Trophoblast cell (in vitro differentiated cells and primary cell): ENCODE data around the gene IZUMO2.

Experiments
- DNase-seq, 2 donors: peaks; one replicate each; pipeline ENCODE4 v3.0.0-alpha.2; 2016
- H2AFZ ChIP-seq: 2 replicates; pipeline ENCODE4 v1.6.1; 2013; ENCODE audit warnings: low read length, moderate library complexity, mild to moderate bottlenecking; ENCODE audit not compliant: insufficient read depth, poor library complexity
- H2AK5ac ChIP-seq: 2 replicates; pipeline ENCODE4 v1.6.1; 2013; ENCODE audit warnings: mild to moderate bottlenecking, low read length
- H2BK120ac ChIP-seq: 2 replicates; pipeline ENCODE4 v1.6.1; 2013; ENCODE audit warnings: low read length, mild to moderate bottlenecking, moderate library complexity; ENCODE audit not compliant: insufficient read depth, poor library complexity
- H2BK12ac ChIP-seq: 2 replicates; pipeline ENCODE4 v1.6.1; 2013; ENCODE audit warnings: mild to moderate bottlenecking, low read length, moderate library complexity
- H2BK5ac ChIP-seq: 2 replicates; pipeline ENCODE4 v1.6.1; 2013; ENCODE audit warnings: low read length, low read depth, moderate library complexity, mild to moderate bottlenecking; ENCODE audit not compliant: poor library complexity
- H3K14ac ChIP-seq: 2 replicates; pipeline ENCODE4 v1.6.1; 2013; ENCODE audit warnings: mild to moderate bottlenecking, low read length
- H3K18ac ChIP-seq: 2 replicates; pipeline ENCODE4 v1.6.1; 2013; ENCODE audit warnings: mild to moderate bottlenecking, low read length
- H3K23ac ChIP-seq: 2 replicates; pipeline ENCODE4 v1.6.1; 2013; ENCODE audit warnings: low read length
- H3K27ac ChIP-seq: 2 replicates; pipeline ENCODE4 v1.5.1; 2013; ENCODE audit warnings: low read depth, mild to moderate bottlenecking, inconsistent platforms, low read length, moderate library complexity
- H3K27me3 ChIP-seq: 2 replicates; pipeline ENCODE4 v1.6.1; 2013; ENCODE audit warnings: inconsistent platforms, mild to moderate bottlenecking, low read length, moderate library complexity; ENCODE audit not compliant: insufficient read depth
- H3K36me3 ChIP-seq, 2 experiments: 1 replicate in 1 of 2; 2 replicates in 1 of 2; pipeline ENCODE4 v1.6.1; 2013; ENCODE audit warnings: low read length in 2 of 2, mild to moderate bottlenecking in 2 of 2, moderate library complexity in 1 of 2; ENCODE audit not compliant: insufficient read depth in 2 of 2, control insufficient read depth in 1 of 2
- H3K4ac ChIP-seq: 2 replicates; pipeline ENCODE4 v1.6.1; 2013; ENCODE audit warnings: low read depth, mild to moderate bottlenecking, low read length, moderate library complexity
- H3K4me1 ChIP-seq, 2 experiments: 1 replicate in 1 of 2; 2 replicates in 1 of 2; pipeline ENCODE4 v1.6.1; 2013; ENCODE audit warnings: low read length in 2 of 2, mild to moderate bottlenecking in 2 of 2, moderate library complexity in 1 of 2; ENCODE audit not compliant: insufficient read depth in 2 of 2, control insufficient read depth in 1 of 2
- H3K4me2 ChIP-seq: 2 replicates; pipeline ENCODE4 v1.6.1; 2013; ENCODE audit warnings: inconsistent platforms, mild to moderate bottlenecking, low read length, moderate library complexity
- H3K4me3 ChIP-seq: 2 replicates; pipeline ENCODE4 v1.5.1; 2013; ENCODE audit warnings: mild to moderate bottlenecking, low read depth, low read length, inconsistent platforms
- H3K79me1 ChIP-seq: one replicate; pipeline ENCODE4 v1.6.1; 2013; ENCODE audit warnings: low read length
- H3K79me2 ChIP-seq: 2 replicates; pipeline ENCODE4 v1.6.1; 2013; ENCODE audit warnings: low read length, mild to moderate bottlenecking; ENCODE audit not compliant: control insufficient read depth, insufficient read depth, poor library complexity
- H3K9ac ChIP-seq: 2 replicates; pipeline ENCODE4 v1.6.1; 2013; ENCODE audit warnings: mild to moderate bottlenecking, low read length
- H3K9me3 ChIP-seq: 2 replicates; pipeline ENCODE4 v1.6.1; 2013; ENCODE audit warnings: low read depth, mild to moderate bottlenecking, control low read depth, inconsistent platforms, low read length; ENCODE audit not compliant: insufficient read depth
- H4K12ac ChIP-seq: 2 replicates; pipeline ENCODE4 v1.6.1; 2013; ENCODE audit warnings: low read depth, mild to moderate bottlenecking, low read length, moderate library complexity
- H4K8ac ChIP-seq: 2 replicates; pipeline ENCODE4 v1.6.1; 2013; ENCODE audit warnings: low read depth, mild to moderate bottlenecking, low read length, moderate library complexity
- H4K91ac ChIP-seq: one replicate; pipeline ENCODE4 v1.6.1; 2013; ENCODE audit warnings: low read depth, mild to moderate bottlenecking, low read length, moderate library complexity
- WGBS: extraction: QIAGEN DNeasy Blood & Tissue Kit; methylation state at CpG from one replicate; pipeline ENCODE4 v1.1.7; 2013; ENCODE audit warnings: missing lambda C conversion rate; ENCODE audit not compliant: insufficient read length, insufficient coverage; ENCODE audit errors: extremely low coverage; 5-methylcytosine and 5-hydroxymethylcytosine counted together

Gene IZUMO2

DNA sequence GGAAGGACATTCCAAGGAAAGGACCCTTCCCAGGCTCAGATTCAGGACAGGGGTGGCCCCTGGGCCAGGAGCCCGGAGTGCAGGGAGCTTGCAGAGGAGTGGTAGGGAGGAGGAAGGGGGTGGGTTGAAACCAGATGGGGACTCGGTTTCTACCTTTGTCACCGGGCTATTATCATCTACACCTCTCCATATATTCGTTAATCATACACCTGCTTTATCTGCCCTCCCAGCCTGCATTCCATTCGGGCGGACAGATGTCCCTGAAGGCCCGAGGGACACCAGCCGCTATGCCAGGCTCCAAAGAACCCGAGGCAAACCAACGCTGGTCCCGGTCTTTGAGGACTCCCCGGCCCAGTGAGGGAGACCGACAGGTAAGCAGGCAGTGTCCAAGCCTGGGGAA, 24.9 kb upstream of the IZUMO2 start:
- no peaks in the 10 kb centered on the region for H3K36me3 ChIP-seq

DNA sequence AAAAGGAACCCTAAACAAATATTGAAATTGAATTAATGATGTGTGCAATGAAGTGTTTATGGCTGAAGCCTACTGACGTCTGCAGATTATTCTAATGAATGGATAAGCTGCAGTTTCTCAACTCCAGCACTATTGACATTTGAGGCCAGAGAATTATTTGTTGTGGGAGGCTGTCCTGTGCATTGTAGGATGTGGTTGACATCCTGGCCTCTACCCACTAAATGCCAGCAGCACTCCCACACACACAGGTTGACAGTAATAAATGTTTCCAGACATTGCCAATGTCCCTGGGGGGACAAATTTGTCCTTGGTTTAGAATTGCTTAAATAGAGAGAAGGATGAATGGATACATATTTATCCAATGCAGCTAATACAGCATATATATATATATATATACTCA, 21.1 kb upstream of the IZUMO2 start:
- Histone ChIP-seq H3K23ac (no peak overlapping the region), H3K9me3 (no peaks in the 10 kb centered on the region), H3K27me3 (no peaks in the 10 kb centered on the region), H3K79me1 (no peaks in the 10 kb centered on the region), H4K91ac (no peak overlapping the region), H3K36me3 (no peaks in the 10 kb centered on the region), H4K8ac (no peak overlapping the region), H3K4me3 (no peak overlapping the region), H3K4me1 (no peaks in the 10 kb centered on the region), H2BK120ac (no peak overlapping the region), H2BK12ac (no peak overlapping the region), H3K9ac (no peak overlapping the region), H3K79me2 (no peaks in the 10 kb centered on the region), H3K4me2 (no peak overlapping the region), H3K4ac (no peak overlapping the region), H3K18ac (no peak overlapping the region), H4K12ac (no peak overlapping the region), H3K27ac (no peak overlapping the region), H2BK5ac (no peak overlapping the region), H3K14ac (no peak overlapping the region), H2AFZ (no peak overlapping the region), H2AK5ac (no peak overlapping the region)
- DNase-seq, result no peak
- WGBS, result no CpG with 5 or more reads among the region's 1 CpG

More for the DNA sequence above, 24.9 kb upstream of the IZUMO2 start:
- Histone ChIP-seq H3K9me3 (peaks cover under 1% of the 10 kb centered on the region), H4K12ac (no peak overlapping the region), H3K9ac (no peak overlapping the region), H3K79me2 (no peaks in the 10 kb centered on the region), H2AK5ac (no peak overlapping the region), H3K4me1 (no peaks in the 10 kb centered on the region), H4K91ac (no peak overlapping the region), H2BK5ac (no peak overlapping the region), H3K79me1 (no peaks in the 10 kb centered on the region), H3K4me3 (no peak overlapping the region), H3K27me3 (no peaks in the 10 kb centered on the region), H2BK12ac (no peak overlapping the region), H3K14ac (no peak overlapping the region), H3K4me2 (no peak overlapping the region), H3K18ac (no peak overlapping the region), H3K4ac (no peak overlapping the region), H2AFZ (no peak overlapping the region), H4K8ac (no peak overlapping the region), H3K23ac (no peak overlapping the region), H3K27ac (no peak overlapping the region), H2BK120ac (no peak overlapping the region)
- WGBS, result no CpG with 5 or more reads among the region's 13 CpGs
- no peak for DNase-seq

DNA sequence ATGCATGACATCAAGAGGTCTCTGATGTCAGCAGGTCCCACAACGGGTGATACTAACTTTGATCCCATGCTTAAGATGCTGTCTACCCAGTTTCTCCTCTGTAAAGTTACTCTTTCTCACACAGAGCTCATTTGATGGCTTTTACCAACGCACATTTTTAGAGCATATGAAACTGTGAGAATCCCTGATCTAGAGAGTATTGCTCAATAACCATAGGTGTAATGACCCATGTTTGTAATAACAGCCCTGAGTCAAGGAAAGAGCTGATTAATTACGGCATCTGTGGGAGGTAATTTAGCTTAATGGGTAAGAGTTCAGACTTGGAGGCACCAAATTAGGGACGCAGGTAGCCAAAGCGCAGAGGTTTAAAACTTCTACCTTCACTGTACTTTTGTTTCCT, 18.0 kb upstream of the IZUMO2 start:
- H3K4ac ChIP-seq, result no peak overlapping the region
- no CpG with 5 or more reads among the region's 5 CpGs for WGBS
- H3K9me3 ChIP-seq, result no peaks in the 10 kb centered on the region
- no peaks in the 10 kb centered on the region for H3K79me1 ChIP-seq
- no peak overlapping the region for H2AK5ac ChIP-seq
- H3K14ac ChIP-seq, result no peak overlapping the region
- no peak overlapping the region for H2BK12ac ChIP-seq
- no peak overlapping the region for H3K23ac ChIP-seq
- H2BK120ac ChIP-seq, result no peak overlapping the region
- no peak overlapping the region for H2BK5ac ChIP-seq
- H3K9ac ChIP-seq, result no peak overlapping the region
- no peaks in the 10 kb centered on the region for H3K4me1 ChIP-seq
- no peak overlapping the region for H3K4me2 ChIP-seq
- no peak overlapping the region for H4K12ac ChIP-seq
- H4K8ac ChIP-seq, result no peak overlapping the region
- no peaks in the 10 kb centered on the region for H3K79me2 ChIP-seq
- H3K4me3 ChIP-seq, result no peak overlapping the region
- H3K18ac ChIP-seq, result no peak overlapping the region
- no peak overlapping the region for H4K91ac ChIP-seq
- no peaks in the 10 kb centered on the region for H3K27me3 ChIP-seq
- no peak overlapping the region for H3K27ac ChIP-seq
- H3K36me3 ChIP-seq, result no peaks in the 10 kb centered on the region
- DNase-seq, result no peak
- no peak overlapping the region for H2AFZ ChIP-seq

DNA sequence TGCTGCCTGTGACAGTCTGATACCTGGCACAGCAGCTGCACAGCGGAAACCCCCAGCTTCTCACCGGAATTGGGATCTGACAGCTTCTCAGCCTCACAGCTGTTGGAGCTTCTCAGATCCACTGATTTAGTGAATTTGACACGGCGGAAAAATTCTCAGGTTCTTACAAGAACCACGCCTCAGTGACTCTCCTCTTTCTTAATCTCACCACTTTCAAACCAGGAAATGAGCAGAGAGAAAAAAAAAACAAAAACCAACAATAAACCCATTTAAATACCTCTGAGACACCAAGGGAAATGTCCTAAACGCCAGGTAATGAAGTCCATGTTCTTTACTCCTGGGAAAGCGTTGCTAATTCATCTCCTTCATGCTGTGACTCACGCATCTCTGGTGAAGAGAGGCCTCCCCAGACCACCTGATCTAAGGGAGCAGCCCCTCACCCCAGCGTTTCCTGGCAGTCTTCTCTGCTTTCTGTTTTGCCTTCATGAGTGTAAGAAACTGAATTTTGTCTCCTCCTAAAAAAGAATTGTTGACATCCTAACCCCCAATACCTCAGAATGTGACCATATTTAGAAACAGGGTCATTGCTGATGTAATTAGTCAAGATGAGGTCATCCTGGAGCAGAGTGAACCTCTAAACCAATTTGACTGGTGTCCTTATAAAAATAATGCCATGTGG, 15.9 kb upstream of the IZUMO2 start:
- Histone ChIP-seq H3K4me2 (no peak overlapping the region), H3K79me2 (no peaks in the 10 kb centered on the region)

More for the DNA sequence above, 15.9 kb upstream of the IZUMO2 start:
- Histone ChIP-seq H2AFZ (no peak overlapping the region), H3K4me1 (no peaks in the 10 kb centered on the region), H2BK120ac (no peak overlapping the region), H4K12ac (no peak overlapping the region), H4K8ac (no peak overlapping the region), H3K9me3 (no peaks in the 10 kb centered on the region), H3K18ac (no peak overlapping the region), H4K91ac (no peak overlapping the region), H2BK5ac (no peak overlapping the region), H3K9ac (no peak overlapping the region), H3K4me3 (no peak overlapping the region), H3K14ac (no peak overlapping the region), H3K23ac (no peak overlapping the region), H3K79me1 (no peaks in the 10 kb centered on the region), H2BK12ac (no peak overlapping the region), H3K4ac (no peak overlapping the region), H3K27me3 (no peaks in the 10 kb centered on the region), H3K27ac (no peak overlapping the region), H2AK5ac (no peak overlapping the region), H3K36me3 (no peaks in the 10 kb centered on the region)
- no CpG with 5 or more reads among the region's 9 CpGs for WGBS
- no peak for DNase-seq
